Measurements from ENCODE around the gene TRIM3. TPM values are rescaled to one million over a fixed set of nuclear protein-coding genes. Genes with fewer than 3 reads are reported as not detected.
A peak's percentile ranks its signal among the peaks of the same experiment; 100 is the strongest.

The TRIM3 gene
- total RNA-seq, 1 experiment from 2014 or later: 37.1 TPM

- no peak for DNase-seq (ENCODE audit: low spot score)
- no peaks in the 10 kb centered on the region for H3K9me3 ChIP-seq (ENCODE audit: low read depth, low read length, poor library complexity, severe bottlenecking)
- H3K4me1 ChIP-seq (ENCODE audit: insufficient read depth, low read length, poor library complexity, severe bottlenecking): peaks cover 14% of the 10 kb centered on the region
- BruUV-seq (replicated peaks): no TSS peak
- no peak overlapping the region for H3K4me3 ChIP-seq (ENCODE audit: low read depth, low read length, poor library complexity, severe bottlenecking)
- intact Hi-C loops (cut with micrococcal nuclease; ENCODE audit: unreplicated experiment): no loop called here
- ChIA-PET POLR2A (ENCODE audit: low non-redundant PET) (no interaction called here), CTCF (interaction anchor here (1.0 kb wide), 1 partner anchor 35 kb away, joined by 3 read pairs; no protein-coding TSS in a partner anchor)
- peaks cover 23% of the 10 kb centered on the region for H3K36me3 ChIP-seq (ENCODE audit: insufficient read depth, low read length, poor library complexity, severe bottlenecking)
- peak overlapping the region; percentile 47 for H3K27ac ChIP-seq (ENCODE audit: low read depth, low read length, poor library complexity, severe bottlenecking)
- no peaks in the 10 kb centered on the region for H3K27me3 ChIP-seq (replicated peaks; ENCODE audit: insufficient read depth, low read depth, low read length, poor library complexity)
- TF ChIP-seq CTCF (conservative IDR thresholded peaks at IDR 0.05; ENCODE audit: low read depth, low read length): no peak
- TF ChIP-seq EZH2 (IDR thresholded peaks at IDR 0.05; ENCODE audit: borderline replicate concordance, low read depth, low read length, poor library complexity, severe bottlenecking): no peak
These were observed 30.4 kb upstream of the TRIM3 start for GRCh38 chr11:6504166-6504565.

DNA sequence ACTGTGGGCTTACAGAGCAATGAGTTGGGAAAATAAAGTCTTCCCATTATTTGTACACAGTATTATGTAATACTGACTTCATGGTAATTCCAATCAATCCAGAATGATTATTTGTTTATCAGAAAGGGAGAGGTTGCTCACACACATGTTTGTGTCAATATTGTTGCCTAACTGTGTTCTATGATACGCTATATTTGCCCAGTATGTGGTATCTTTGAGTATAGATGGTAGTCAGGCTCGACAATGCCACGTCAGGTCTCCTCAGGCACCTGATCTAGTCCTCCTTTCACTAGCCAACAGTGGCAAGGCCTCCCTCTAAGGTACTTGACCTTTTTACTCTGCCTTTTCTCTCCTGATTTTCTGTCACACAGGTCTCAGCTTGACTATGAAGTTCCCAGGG lies 28.6 kb upstream of the TRIM3 start:
- TF ChIP-seq EZH2 (IDR thresholded peaks at IDR 0.05; ENCODE audit: borderline replicate concordance, low read depth, low read length, poor library complexity, severe bottlenecking) (no peak), CTCF (conservative IDR thresholded peaks at IDR 0.05; ENCODE audit: low read depth, low read length) (no peak)
- Histone ChIP-seq H3K27me3 (replicated peaks; ENCODE audit: insufficient read depth, low read depth, low read length, poor library complexity) (no peaks in the 10 kb centered on the region), H3K4me3 (ENCODE audit: low read depth, low read length, poor library complexity, severe bottlenecking) (no peak overlapping the region), H3K4me1 (ENCODE audit: insufficient read depth, low read length, poor library complexity, severe bottlenecking) (peaks cover 14% of the 10 kb centered on the region), H3K27ac (ENCODE audit: low read depth, low read length, poor library complexity, severe bottlenecking) (no peak overlapping the region), H3K9me3 (ENCODE audit: low read depth, low read length, poor library complexity, severe bottlenecking) (no peaks in the 10 kb centered on the region), H3K36me3 (ENCODE audit: insufficient read depth, low read length, poor library complexity, severe bottlenecking) (peaks cover 23% of the 10 kb centered on the region)
- intact Hi-C loops (cut with micrococcal nuclease; ENCODE audit: unreplicated experiment): no loop called here
- ChIA-PET POLR2A (ENCODE audit: low non-redundant PET) (no interaction called here), CTCF (no interaction called here)
- DNase-seq (ENCODE audit: low spot score): no peak
- no TSS peak for BruUV-seq (replicated peaks)

- Histone ChIP-seq H3K4me3 (ENCODE audit: low read depth, low read length, poor library complexity, severe bottlenecking) (no peak overlapping the region), H3K27me3 (replicated peaks; ENCODE audit: insufficient read depth, low read depth, low read length, poor library complexity) (no peaks in the 10 kb centered on the region), H3K27ac (ENCODE audit: low read depth, low read length, poor library complexity, severe bottlenecking) (no peak overlapping the region), H3K4me1 (ENCODE audit: insufficient read depth, low read length, poor library complexity, severe bottlenecking) (no peaks in the 10 kb centered on the region), H3K9me3 (ENCODE audit: low read depth, low read length, poor library complexity, severe bottlenecking) (no peaks in the 10 kb centered on the region), H3K36me3 (ENCODE audit: insufficient read depth, low read length, poor library complexity, severe bottlenecking) (peaks cover 18% of the 10 kb centered on the region)
- BruUV-seq (replicated peaks): no TSS peak
- ChIA-PET POLR2A (ENCODE audit: low non-redundant PET) (interaction anchor here (0.6 kb wide), 1 partner anchor 8 kb away, joined by 3 read pairs; no protein-coding TSS in a partner anchor), CTCF (no interaction called here)
- TF ChIP-seq CTCF (conservative IDR thresholded peaks at IDR 0.05; ENCODE audit: low read depth, low read length): no peak
- TF ChIP-seq EZH2 (IDR thresholded peaks at IDR 0.05; ENCODE audit: borderline replicate concordance, low read depth, low read length, poor library complexity, severe bottlenecking): no peak
- no peak for DNase-seq (ENCODE audit: low spot score)
- intact Hi-C loops (cut with micrococcal nuclease; ENCODE audit: unreplicated experiment): no loop called here
These were observed 24.8 kb upstream of the TRIM3 start for GRCh38 chr11:6498544-6498943.
